Measurements from ENCODE around the gene GRIN2A. TPM values are rescaled to one million over a fixed set of nuclear protein-coding genes. Genes with fewer than 3 reads are reported as not detected.

The GRIN2A gene
- total RNA-seq, 1 experiment from 2014 or later: not detected

- in situ Hi-C loops (cut with HindIII; ENCODE audit: low sequenced_read_pairs): no loop called here
These were observed 36.6 kb downstream of the GRIN2A start for GRCh38 chr16:10145542-10146035.

GRCh38 chr16:10141671-10142070, 40.6 kb downstream of the GRIN2A start:
- in situ Hi-C loops (cut with HindIII; ENCODE audit: low sequenced_read_pairs): no loop called here
- DNase-seq (ENCODE audit: low spot score): no peak

More at GRCh38 chr16:10145542-10146035, 36.6 kb downstream of the GRIN2A start:
- DNase-seq (ENCODE audit: low spot score): no peak

DNA sequence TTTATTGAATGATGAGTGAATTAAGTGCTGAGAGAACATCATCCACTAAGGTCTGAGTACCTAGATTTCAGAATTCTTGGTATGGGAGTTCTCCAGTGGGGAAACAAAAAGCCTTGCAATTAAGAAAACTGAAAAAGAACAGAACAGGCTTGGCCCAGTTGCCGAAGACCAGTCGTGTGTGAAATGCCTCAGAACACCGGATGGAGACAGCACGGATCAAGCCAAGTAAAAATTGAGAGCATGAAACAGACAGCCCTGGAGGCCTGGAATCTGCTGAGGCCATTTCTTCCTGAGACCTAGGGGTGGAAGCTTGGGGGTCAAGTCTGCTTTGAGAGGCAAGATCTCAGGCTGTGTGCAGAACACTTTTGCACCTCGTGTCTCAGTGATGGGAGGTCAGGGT, 43.3 kb downstream of the GRIN2A start:
- in situ Hi-C loops (cut with HindIII; ENCODE audit: low sequenced_read_pairs): no loop called here
- DNase-seq (ENCODE audit: low spot score): peak; percentile 91

DNA sequence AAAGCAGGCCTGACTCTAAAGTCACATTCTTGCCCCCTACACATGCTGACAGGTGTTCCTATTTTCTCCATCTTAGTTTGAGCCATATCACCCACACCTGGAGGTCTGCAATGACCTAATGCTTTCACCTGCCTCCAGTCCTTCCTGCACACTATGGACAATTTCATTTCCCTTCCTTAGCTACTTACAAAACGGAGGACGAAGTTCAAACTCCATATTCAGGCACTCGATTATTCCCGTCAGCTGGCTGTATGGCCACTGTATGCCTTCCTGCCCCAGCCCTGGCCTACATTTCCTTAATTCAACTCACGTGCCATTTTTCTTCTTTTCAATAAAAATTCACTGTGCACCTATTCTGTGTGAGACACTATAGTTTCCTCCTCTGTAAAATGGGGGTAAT, 44.9 kb downstream of the GRIN2A start:
- in situ Hi-C loops (cut with HindIII; ENCODE audit: low sequenced_read_pairs): no loop called here
- no peak for DNase-seq (ENCODE audit: low spot score)

DNA sequence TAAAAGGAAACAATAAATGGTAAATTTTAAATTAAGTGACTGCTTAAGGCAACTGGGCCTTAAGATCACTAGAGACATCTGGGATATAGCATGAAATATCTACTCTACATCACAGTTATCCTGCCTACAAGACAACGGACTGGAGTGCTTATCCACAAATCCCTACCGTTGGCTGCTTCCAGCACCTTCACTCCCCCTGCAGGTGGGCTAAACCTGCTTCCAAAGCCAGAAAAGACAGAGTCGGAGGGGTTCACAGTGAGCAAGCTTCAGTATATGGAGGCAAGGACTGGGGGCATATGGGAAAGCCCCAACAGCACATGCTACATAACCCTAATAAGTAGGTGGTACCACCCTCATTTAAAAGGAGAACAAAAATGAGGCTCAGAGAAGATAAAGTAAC, 45.3 kb downstream of the GRIN2A start:
- DNase-seq (ENCODE audit: low spot score): no peak
- in situ Hi-C loops (cut with HindIII; ENCODE audit: low sequenced_read_pairs): no loop called here

DNA sequence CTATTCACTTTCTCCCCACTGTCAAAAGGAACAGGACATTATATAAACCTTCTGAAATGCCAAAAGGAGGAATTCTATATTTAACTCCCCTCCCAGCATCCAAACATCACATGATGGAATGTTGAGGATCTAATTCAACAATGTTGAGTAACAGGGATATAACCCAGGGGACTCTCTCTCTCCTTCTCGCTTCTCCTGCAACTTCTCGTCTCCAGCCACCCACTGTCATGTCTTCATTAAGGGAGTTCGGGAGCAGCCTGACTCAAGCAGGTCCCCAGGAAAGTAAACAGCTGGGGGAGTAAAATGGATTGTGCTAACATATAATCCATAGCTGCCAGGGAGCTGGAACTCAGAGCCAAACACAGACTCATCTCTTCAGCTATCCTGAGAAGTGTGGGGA, 51.7 kb downstream of the GRIN2A start:
- DNase-seq (ENCODE audit: low spot score): peak; percentile 61
- in situ Hi-C loops (cut with HindIII; ENCODE audit: low sequenced_read_pairs): no loop called here

DNA sequence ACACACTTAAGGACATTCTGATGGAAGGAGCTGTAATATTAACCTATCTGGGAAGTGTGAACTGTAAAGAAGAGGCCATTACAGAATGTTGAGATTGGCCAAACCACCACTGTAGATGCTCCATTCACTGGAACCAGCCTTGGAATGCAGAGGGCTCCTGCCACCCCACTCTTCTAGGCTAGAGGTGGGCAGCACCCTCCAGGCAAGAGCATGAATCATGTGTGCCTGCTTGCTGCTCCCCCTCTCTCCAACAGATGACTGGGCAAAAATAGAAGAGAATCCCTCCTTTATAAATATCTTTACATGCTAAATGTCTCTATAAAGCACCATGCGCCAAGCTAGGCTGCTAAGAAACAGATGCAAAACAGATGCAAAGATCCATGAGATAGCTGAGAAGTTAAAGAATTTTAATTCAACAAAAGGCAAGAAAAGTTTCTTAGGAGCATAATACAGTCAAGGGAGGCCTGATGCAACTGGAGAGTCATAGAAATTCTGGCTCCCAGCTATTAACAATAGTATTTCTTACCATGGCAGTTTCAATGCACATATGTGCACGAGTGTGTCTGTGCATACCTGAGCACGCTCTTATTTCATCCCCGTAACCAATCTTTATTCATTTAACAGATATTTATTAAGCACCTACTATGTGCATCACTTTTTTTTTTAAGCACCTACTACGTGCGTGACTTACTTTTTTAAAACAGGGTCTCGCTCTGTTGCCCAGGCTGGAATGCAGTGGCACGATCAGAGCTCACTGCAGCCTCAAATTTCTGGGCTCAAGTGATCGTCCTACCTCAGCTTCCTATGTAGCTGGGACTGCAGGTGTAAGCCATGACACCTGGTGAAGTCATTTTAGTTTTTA, 53.6 kb downstream of the GRIN2A start:
- in situ Hi-C loops (cut with HindIII; ENCODE audit: low sequenced_read_pairs): no loop called here
- no peak for DNase-seq (ENCODE audit: low spot score)

GRCh38 chr16:10126686-10127085, 55.5 kb downstream of the GRIN2A start:
- no peak for DNase-seq (ENCODE audit: low spot score)
- in situ Hi-C loops (cut with HindIII; ENCODE audit: low sequenced_read_pairs): no loop called here

GRCh38 chr16:10123141-10123540, 59.1 kb downstream of the GRIN2A start:
- in situ Hi-C loops (cut with HindIII; ENCODE audit: low sequenced_read_pairs): no loop called here

DNA sequence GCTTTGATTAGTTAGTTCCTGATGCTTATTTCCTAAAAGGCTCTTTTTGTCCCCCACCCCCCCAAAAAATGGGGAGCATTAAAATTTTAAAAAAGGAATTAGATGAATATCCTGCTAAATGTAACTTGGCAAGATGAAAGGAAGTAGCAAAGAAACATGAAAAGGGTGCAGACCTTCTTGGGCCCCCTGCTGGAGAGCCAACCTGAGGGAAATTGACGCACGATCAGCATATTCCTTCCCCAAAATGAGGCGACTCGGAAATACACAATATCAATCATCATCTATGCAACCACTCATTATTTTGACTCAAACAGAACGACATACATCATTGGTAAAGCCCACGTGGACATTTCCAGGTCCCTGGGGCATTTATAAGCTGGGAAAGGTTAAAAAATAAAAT, 59.7 kb downstream of the GRIN2A start:
- no peak for DNase-seq (ENCODE audit: low spot score)
- in situ Hi-C loops (cut with HindIII; ENCODE audit: low sequenced_read_pairs): no loop called here

More at GRCh38 chr16:10123141-10123540, 59.1 kb downstream of the GRIN2A start:
- no peak for DNase-seq (ENCODE audit: low spot score)

- in situ Hi-C loops (cut with HindIII; ENCODE audit: low sequenced_read_pairs): no loop called here
- peak; percentile 47 for DNase-seq (ENCODE audit: low spot score)
These were observed 60.3 kb downstream of the GRIN2A start for GRCh38 chr16:10121897-10122425.

GRCh38 chr16:10121491-10121890, 60.7 kb downstream of the GRIN2A start:
- in situ Hi-C loops (cut with HindIII; ENCODE audit: low sequenced_read_pairs): no loop called here
- no peak for DNase-seq (ENCODE audit: low spot score)

DNA sequence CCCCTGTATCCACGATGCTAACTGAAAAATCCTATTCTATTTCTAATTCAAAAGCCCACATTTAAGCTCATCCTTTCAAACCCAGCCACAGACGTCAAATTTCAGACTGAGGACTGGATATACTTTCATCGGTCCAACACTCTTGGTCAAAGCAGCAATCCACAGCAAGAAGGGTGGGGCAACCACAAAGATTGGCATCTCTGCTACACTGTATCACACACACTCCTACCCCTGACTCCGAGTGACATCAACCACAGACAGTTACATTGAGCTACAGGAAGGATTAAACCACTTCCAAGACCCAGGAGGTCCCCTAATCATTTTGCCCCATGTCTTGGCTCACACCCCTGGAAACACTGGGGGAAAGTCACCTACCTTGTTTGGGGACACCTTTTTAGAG, 61.3 kb downstream of the GRIN2A start:
- in situ Hi-C loops (cut with HindIII; ENCODE audit: low sequenced_read_pairs): no loop called here
- no peak for DNase-seq (ENCODE audit: low spot score)

DNA sequence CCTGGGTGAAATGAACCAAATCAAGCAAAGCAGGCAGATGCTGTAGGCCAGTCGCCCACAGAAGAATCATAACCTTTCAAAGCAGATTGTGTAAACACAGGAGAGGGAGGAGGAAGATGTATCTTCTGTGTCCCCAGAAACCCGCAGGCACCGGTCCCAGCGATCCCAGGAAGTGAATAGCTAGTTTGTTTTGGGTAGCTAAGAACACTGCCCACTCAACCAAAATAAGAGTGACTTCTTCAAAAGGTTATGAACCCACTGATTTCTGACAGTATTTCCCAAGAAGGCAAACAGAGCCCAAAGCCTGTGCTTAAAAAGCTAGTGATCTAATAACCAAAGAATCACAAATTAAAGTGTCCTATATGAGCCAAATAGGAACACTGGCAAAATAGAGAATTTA, 67.8 kb downstream of the GRIN2A start:
- in situ Hi-C loops (cut with HindIII; ENCODE audit: low sequenced_read_pairs): no loop called here
- DNase-seq (ENCODE audit: low spot score): no peak

- no peak for DNase-seq (ENCODE audit: low spot score)
- in situ Hi-C loops (cut with HindIII; ENCODE audit: low sequenced_read_pairs): no loop called here
These were observed 69.0 kb downstream of the GRIN2A start for GRCh38 chr16:10113248-10113647.

DNA sequence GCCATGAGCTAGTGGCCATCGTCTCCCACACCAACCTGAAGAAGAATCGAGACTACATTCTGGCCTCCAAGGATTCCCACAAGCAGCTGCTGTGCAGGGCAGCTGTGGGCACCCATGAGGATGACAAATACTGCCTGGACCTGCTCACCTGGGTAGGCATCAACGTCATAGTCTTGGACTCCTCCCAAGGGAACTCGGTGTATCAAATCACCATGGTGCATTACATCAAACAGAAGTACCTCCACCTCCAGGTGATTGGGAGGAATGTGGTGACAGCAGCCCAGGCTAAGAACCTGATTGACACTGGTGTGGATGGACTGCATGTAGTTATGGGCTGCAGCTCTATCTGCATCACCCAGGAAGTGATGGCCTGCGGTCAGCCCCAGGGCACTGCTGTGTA, 70.2 kb downstream of the GRIN2A start:
- in situ Hi-C loops (cut with HindIII; ENCODE audit: low sequenced_read_pairs): no loop called here
- DNase-seq (ENCODE audit: low spot score): no peak

DNA sequence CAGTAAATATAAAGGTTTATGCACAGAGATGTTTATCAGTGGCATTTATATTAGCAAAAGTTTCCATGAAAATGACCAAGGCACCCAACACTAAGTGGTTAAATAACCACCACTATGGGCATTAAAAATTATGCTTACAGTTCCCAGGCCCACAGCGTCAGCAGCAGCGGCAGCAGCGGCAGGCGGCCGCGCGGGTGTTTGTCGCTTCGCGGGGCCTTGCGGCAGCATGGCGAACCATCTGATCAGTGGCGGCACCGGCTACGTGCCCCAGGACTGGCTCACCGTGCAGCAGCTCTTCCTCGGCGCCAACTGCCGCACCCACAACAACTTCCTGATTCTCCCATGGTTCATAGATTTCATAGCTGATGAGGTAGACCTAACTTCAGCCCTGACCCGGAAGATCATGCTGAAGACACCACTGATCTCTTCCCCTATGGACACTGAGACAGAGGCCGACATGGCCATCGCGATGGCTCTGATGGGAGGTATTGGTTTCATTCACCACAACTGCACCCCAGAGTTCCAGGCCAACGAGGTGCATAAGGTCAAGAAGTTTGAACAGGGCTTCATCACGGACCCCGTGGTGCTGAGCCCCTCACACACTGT, 71.0 kb downstream of the GRIN2A start:
- no peak for DNase-seq (ENCODE audit: low spot score)
- in situ Hi-C loops (cut with HindIII; ENCODE audit: low sequenced_read_pairs): no loop called here

- in situ Hi-C loops (cut with HindIII; ENCODE audit: low sequenced_read_pairs): no loop called here
- DNase-seq (ENCODE audit: low spot score): no peak
These were observed 71.7 kb downstream of the GRIN2A start for GRCh38 chr16:10110552-10110951.

GRCh38 chr16:10107081-10107480, 75.1 kb downstream of the GRIN2A start:
- no peak for DNase-seq (ENCODE audit: low spot score)
- in situ Hi-C loops (cut with HindIII; ENCODE audit: low sequenced_read_pairs): no loop called here

DNA sequence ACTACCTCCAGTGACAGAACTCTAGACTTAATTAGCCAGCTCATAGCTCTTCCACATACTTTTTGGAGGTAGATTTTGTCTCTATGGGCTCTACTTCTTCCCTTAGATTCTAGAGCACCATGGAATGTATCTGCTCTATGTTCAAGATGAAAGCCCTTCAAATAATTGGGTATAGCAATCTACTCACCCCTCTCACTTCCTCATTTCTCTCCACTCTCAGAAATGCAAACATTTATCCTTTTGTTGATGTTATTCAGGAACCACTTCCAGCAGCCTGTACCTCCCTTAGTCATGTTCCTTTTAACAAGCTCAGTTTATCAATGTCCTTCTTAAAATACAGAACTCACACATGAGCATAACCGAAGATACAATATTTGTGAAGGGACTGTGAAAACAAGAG, 78.5 kb downstream of the GRIN2A start:
- in situ Hi-C loops (cut with HindIII; ENCODE audit: low sequenced_read_pairs): no loop called here

More for the DNA sequence above, 78.5 kb downstream of the GRIN2A start:
- DNase-seq (ENCODE audit: low spot score): no peak
